GM21447 (cell line): ENCODE data around the gene PHF20.
"Not testable (repeated sequence)": the region's sequence is repeated elsewhere in the genome, so short reads cannot be mapped to it uniquely, and the experiment has no call there.

ENCODE experiments used
- ATAC-seq: cut with Tn5 transposase; IDR thresholded peaks from one replicate; pipeline ENCODE4 v1.9.1; 2021; ENCODE audit not compliant: unreplicated experiment

PHF20 gene

GRCh38 chr20:35833241-35833640, 61.4 kb downstream of the PHF20 start:
- no peak for ATAC-seq

GRCh38 chr20:35837577-35838195, 65.9 kb downstream of the PHF20 start:
- ATAC-seq: no peak

- ATAC-seq: no peak
These were observed 66.4 kb downstream of the PHF20 start for GRCh38 chr20:35838205-35838604.

DNA sequence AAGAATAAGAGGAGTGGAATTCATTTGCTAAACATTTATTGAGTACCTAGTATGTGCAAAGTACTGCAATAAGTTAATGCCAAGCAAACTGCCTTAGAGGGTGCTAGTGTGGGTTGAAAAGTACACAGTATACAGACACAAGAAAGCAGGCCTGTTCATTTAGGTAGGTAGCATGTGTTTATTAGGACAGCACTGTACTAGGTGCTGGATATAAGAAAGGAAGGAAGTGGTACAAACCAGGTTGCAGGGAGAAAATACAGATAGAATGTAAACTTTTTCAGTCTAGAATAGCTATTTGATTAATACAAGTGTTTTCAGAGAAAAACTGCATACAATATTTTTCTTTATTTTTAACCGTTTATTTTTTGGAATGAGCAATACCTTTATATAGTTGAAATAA, 68.1 kb downstream of the PHF20 start:
- no peak for ATAC-seq

GRCh38 chr20:35840421-35840820, 68.6 kb downstream of the PHF20 start:
- ATAC-seq: no peak

GRCh38 chr20:35842361-35842760, 70.5 kb downstream of the PHF20 start:
- no peak for ATAC-seq

- ATAC-seq: not testable (repeated sequence)
These were observed 72.1 kb downstream of the PHF20 start for GRCh38 chr20:35843894-35844293.

DNA sequence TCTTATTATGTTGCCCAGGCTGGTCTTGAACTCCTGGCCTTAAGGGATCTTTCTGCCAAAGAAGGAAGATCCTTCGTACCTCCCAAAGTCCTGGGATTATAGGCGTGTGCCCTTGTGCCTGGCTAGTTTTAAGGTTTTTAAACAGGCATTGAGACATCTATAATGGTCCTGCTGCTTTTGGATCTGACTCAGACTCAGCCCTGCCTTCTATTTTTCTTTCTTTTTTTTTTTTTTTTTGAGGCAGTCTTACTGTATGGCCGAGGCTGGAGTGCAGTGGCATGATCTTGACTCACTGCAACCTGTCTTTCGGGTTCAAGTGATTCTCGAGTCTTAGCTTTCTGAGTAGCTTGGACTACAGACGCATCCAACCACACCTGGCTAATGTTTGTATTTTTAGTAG, 73.7 kb downstream of the PHF20 start:
- ATAC-seq: no peak

DNA sequence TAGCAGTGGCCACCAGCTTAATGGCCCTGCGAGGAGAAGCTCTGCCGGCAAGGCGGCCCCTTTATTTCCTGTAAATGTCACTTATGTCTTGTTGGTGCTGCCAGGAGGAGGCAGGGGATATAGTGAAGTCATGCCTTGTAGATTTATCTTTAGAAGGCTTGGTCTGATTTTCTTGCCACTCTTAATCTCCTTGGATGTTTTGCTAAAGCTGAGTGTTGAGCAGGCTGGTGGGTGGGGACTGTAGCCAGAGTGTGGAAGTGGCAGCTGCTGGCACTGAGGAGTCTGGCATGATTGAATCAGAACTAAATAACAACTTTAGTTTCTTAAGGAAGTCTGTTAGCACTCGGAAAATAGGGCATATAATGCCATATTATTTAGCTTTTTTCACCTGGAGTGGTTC, 77.9 kb downstream of the PHF20 start:
- no peak for ATAC-seq

DNA sequence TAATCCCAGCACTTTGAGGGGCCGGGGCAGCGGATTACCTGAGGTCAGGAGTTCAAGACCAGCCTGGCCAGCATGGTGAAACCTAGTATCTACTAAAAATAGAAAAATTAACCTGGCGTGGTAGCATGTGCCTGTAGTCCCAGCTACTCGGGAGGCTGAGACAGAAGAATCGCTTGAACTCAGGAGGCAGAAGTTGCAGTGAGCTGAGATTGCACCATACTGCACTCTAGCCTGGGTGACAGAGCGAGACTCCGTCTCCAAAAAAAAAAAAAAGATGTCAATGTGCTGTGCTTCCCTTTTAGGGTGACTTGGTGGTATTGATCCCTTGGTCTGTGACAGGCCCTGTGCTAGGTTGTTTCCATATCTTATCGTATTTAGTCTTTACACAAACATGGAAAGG, 79.8 kb downstream of the PHF20 start:
- ATAC-seq: not testable (repeated sequence)

GRCh38 chr20:35854713-35855348, 83.0 kb downstream of the PHF20 start:
- ATAC-seq: no peak

- not testable (repeated sequence) for ATAC-seq
These were observed 83.8 kb downstream of the PHF20 start for GRCh38 chr20:35855641-35856040.

DNA sequence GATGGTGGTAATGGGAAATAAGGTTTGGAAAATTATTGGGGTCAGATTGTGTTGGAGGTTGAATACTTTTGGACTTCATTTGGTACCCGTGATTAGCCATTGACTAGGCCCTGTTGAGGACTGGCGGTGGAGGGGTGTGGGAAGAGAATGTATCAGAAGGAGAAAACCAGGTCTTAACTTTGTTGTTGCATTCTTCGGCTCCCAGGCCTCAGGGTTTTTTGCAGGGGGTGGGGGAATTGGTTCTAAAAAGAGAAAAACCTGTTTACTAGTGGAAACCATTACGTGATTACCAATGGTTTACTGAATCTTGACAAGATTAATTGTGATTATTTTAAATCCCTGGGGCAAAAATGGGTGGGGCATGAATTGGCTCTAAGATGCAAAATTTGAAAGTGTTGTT, 85.1 kb downstream of the PHF20 start:
- ATAC-seq: no peak

DNA sequence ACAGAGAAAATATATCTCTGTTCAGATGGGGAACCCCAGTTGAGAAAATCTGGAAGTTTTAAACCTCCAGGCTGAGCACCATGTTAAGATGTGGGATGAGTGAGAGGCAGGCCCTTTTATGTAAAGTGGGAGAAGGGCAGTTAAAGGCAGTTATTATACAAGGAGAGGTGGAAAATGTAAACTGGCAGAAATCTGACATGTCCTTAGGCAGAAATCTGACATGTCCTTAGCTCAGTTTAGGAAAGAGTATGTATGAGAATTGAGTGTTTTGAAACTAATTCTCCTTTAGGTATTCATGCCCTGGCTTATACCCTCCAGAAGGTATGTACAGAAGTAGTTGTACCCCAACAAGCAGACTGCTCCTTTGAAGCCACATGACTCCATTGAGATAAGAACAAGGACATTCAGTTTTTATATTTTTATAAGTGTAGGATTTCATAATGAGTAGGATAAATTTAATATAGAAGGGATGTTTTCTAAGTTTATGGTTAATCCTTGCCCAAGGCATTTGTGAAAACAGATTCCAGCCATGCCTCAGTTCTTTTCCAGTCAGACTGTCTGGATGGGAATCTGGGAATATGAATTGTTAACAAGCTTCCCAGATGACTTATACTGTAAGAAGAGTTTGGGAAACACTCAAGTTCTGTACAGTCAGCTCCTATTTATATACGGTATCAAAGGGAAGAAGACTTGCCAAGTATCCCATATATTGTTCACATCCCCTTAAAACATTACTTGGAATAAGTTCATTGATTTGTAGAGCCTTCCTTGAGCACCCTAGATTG, 94.8 kb downstream of the PHF20 start:
- no peak for ATAC-seq

- no peak for ATAC-seq
These were observed 98.9 kb downstream of the PHF20 start for GRCh38 chr20:35870541-35871258.

GRCh38 chr20:35871259-35871771, 99.5 kb downstream of the PHF20 start:
- no peak for ATAC-seq

- ATAC-seq: no peak
These were observed 104.2 kb downstream of the PHF20 start for GRCh38 chr20:35876033-35876320.

DNA sequence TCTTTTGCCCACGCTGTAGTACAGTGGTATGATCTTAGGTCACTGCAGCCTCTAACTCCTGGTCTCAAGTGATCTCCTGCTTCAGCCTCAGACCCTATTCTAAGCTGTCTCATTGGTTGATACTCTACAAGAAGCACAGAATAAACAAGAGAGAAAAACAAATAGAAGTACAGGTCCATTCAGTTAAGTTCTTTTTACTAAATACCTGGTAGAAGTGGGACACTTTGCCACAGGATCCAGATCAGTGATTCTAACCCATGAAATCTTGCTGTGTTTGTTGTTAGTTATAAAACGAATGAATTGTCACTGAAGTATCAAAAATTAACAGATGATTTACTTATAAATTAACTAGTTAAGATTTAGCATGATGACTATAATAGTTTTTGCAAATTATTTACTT, 105.8 kb downstream of the PHF20 start:
- no peak for ATAC-seq

DNA sequence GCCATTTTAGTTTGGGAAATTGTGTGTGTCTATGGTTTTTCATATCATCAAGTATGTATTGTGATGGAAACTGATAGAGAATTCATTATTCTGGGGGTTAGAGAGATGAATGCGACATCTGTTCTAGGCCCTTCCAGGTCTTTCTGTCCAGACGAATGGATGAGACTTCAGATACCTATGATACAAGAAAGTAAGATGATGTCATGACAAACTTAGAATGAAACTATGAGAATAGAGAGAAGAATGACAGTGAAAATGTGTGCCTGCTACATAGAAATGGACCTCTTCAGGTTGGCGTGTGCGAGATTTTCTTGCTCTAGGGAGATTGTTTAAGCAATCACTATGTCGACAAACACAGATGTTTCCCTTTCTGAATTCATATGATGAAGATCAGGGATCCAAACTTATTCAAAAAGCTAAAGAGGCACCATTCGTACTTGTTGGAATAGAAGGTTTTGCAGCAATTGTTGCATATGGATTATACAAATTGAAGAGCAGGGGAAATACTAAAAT, 106.4 kb downstream of the PHF20 start:
- ATAC-seq: no peak

GRCh38 chr20:35881676-35882075, 109.9 kb downstream of the PHF20 start:
- no peak for ATAC-seq

GRCh38 chr20:35882427-35883161, 110.8 kb downstream of the PHF20 start:
- not testable (repeated sequence) for ATAC-seq
